Neutrophil (primary cell): ENCODE measurements around the gene SZT2.
"Not testable (repeated sequence)": the region's sequence is repeated elsewhere in the genome, so short reads cannot be mapped to it uniquely, and the experiment has no call there.

ENCODE experiments used
- H3K27ac ChIP-seq: fragments of 200-600 bp; sonication (generic); 2 replicates; pipeline ENCODE4 v1.5.1; 2016; ENCODE audit warnings: mild to moderate bottlenecking, moderate library complexity
- H3K27me3 ChIP-seq: fragments of 200-600 bp; sonication (generic); 2 replicates; pipeline ENCODE4 v1.6.0; 2016; ENCODE audit warnings: mild to moderate bottlenecking
- H3K36me3 ChIP-seq: fragments of 200-600 bp; sonication (generic); 2 replicates; pipeline ENCODE4 v1.5.1; 2017
- H3K4me1 ChIP-seq, 2 experiments: fragments of 200-600 bp in 1 of 2; sonication (generic) in 1 of 2; 1 replicate in 1 of 2; 2 replicates in 1 of 2; pipeline versions ENCODE4 v1.5.1 to v1.6.1; 2013 to 2016; ENCODE audit warnings: low read depth in 1 of 2, low read length in 1 of 2, mild to moderate bottlenecking in 1 of 2, moderate library complexity in 1 of 2; ENCODE audit not compliant: control insufficient read depth in 1 of 2, insufficient read depth in 1 of 2
- H3K4me3 ChIP-seq, 2 experiments: fragments of 200-600 bp in 1 of 2; sonication (generic) in 1 of 2; 1 replicate in 1 of 2; 2 replicates in 1 of 2; pipeline ENCODE4 v1.5.1; 2013 to 2016; ENCODE audit warnings: low read depth in 1 of 2, low read length in 1 of 2, mild to moderate bottlenecking in 1 of 2, moderate library complexity in 1 of 2
- H3K9me3 ChIP-seq: fragments of 200-600 bp; sonication (generic); 2 replicates; pipeline ENCODE4 v1.5.1; 2016
- CTCF ChIP-seq: fragments of 200-600 bp; sonication (generic); IDR thresholded peaks from 2 replicates; pipeline ENCODE4 v1.5.1; 2016; ENCODE audit warnings: antibody characterized with exemption

Gene SZT2

GRCh38 chr1:43367904-43368645 is 21.6 kb upstream of the SZT2 start, which contains the start of gene ELOVL1:
ELOVL1 (minus strand) TSS chr1:43368011; CDS start chr1:43365609, 2,402 bp downstream.
- H3K4me1 ChIP-seq: peaks cover 28 to 33% of the 10 kb centered on the region in 2 experiments
- peaks cover 35% of the 10 kb centered on the region for H3K36me3 ChIP-seq
- TF ChIP-seq CTCF: peak; percentile 54
- no peaks in the 10 kb centered on the region for H3K9me3 ChIP-seq
- peak within 1 kb of the TSS; percentile 91 to 92 for H3K4me3 ChIP-seq
- H3K27me3 ChIP-seq: no peaks in the 10 kb centered on the region
- peak within 1 kb of the TSS; percentile 98 for H3K27ac ChIP-seq

GRCh38 chr1:43368646-43369020 is 21.1 kb upstream of the SZT2 start:
- TF ChIP-seq CTCF: no peak
- Histone ChIP-seq H3K36me3 (peaks cover 35% of the 10 kb centered on the region), H3K4me3 (peak overlapping the region; percentile 91 to 92), H3K9me3 (no peaks in the 10 kb centered on the region), H3K27ac (peak overlapping the region; percentile 98), H3K4me1 (peaks cover 28 to 33% of the 10 kb centered on the region in 2 experiments), H3K27me3 (no peaks in the 10 kb centered on the region)

GRCh38 chr1:43369779-43370178 is 19.9 kb upstream of the SZT2 start:
- H3K27ac ChIP-seq, H3K9me3 ChIP-seq, H3K4me3 ChIP-seq, H3K27me3 ChIP-seq: not testable (repeated sequence)
- peaks cover 28 to 33% of the 10 kb centered on the region in 2 experiments for H3K4me1 ChIP-seq
- peaks cover 24% of the 10 kb centered on the region for H3K36me3 ChIP-seq

- H3K27ac ChIP-seq: no peak overlapping the region
- H3K4me1 ChIP-seq: peaks cover 25 to 30% of the 10 kb centered on the region in 2 experiments
- no peaks in the 10 kb centered on the region for H3K9me3 ChIP-seq
- TF ChIP-seq CTCF: no peak
- no peaks in the 10 kb centered on the region for H3K27me3 ChIP-seq
- no peak overlapping the region for H3K4me3 ChIP-seq
- H3K36me3 ChIP-seq: peaks cover 16% of the 10 kb centered on the region
These were observed 19.1 kb upstream of the SZT2 start for GRCh38 chr1:43370564-43370963.

- no peak for TF ChIP-seq CTCF
- Histone ChIP-seq H3K9me3 (no peaks in the 10 kb centered on the region), H3K4me3 (no peak overlapping the region), H3K36me3 (peaks cover 15% of the 10 kb centered on the region), H3K4me1 (peaks cover 9 to 14% of the 10 kb centered on the region in 2 experiments), H3K27me3 (no peaks in the 10 kb centered on the region), H3K27ac (no peak overlapping the region)
These were observed 17.5 kb upstream of the SZT2 start for GRCh38 chr1:43372172-43372571.

GRCh38 chr1:43373066-43373940 is 16.4 kb upstream of the SZT2 start:
- Histone ChIP-seq H3K27me3 (no peaks in the 10 kb centered on the region), H3K4me1 (peaks cover 7 to 9% of the 10 kb centered on the region in 2 experiments), H3K4me3 (no peak overlapping the region), H3K36me3 (peaks cover 17% of the 10 kb centered on the region), H3K9me3 (no peaks in the 10 kb centered on the region), H3K27ac (no peak overlapping the region)
- TF ChIP-seq CTCF: no peak
